ENCODE results near the gene VPS35L. TPM values are rescaled to one million over a fixed set of nuclear protein-coding genes. Genes with fewer than 3 reads are reported as not detected.

Gene VPS35L
- total RNA-seq, 2 donors from 2014 or later: 27.0 to 28.3 TPM

DNA sequence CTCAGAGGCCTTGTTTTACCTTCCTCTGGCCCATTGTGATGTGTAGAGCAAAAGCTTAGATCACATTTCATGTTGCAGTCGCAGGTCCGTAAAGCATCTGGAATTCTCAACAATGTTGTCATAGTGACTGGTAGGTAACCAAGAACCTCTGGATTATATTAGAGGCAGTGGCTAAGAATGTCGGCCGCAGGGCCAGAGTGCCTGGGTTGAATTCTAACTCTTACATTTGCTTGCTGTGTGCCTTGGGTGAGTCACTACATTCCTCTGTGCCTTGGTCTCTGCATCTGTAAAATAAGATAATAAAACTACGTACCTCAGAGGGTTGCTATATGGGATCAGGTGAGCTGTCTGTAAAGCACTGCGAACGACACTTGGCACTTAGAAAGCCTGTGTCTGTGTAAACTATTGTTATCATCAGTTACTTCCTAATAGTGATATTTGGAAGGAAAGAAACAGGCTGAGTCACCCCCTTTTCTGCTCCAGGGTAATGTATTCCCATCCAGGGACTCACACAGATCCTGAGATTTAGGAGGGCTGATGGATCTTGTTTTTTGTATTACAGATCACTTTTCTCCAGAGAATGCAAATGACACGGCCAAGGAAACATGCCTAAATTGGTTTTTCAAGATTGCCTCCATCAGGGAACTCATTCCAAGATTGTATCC lies 52.2 kb downstream of the VPS35L start:
- H3K4me3 ChIP-seq: no peak overlapping the region
- H3K27ac ChIP-seq: no peak overlapping the region
- H3K36me3 ChIP-seq: peaks cover 31% of the 10 kb centered on the region
- DNase-seq (ENCODE audit: low spot score): no peak
- TF ChIP-seq, protein P1, sequence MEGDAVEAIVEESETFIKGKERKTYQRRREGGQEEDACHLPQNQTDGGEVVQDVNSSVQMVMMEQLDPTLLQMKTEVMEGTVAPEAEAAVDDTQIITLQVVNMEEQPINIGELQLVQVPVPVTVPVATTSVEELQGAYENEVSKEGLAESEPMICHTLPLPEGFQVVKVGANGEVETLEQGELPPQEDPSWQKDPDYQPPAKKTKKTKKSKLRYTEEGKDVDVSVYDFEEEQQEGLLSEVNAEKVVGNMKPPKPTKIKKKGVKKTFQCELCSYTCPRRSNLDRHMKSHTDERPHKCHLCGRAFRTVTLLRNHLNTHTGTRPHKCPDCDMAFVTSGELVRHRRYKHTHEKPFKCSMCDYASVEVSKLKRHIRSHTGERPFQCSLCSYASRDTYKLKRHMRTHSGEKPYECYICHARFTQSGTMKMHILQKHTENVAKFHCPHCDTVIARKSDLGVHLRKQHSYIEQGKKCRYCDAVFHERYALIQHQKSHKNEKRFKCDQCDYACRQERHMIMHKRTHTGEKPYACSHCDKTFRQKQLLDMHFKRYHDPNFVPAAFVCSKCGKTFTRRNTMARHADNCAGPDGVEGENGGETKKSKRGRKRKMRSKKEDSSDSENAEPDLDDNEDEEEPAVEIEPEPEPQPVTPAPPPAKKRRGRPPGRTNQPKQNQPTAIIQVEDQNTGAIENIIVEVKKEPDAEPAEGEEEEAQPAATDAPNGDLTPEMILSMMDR (IDR thresholded peaks at IDR 0.05): no peak
- H3K9me3 ChIP-seq: no peaks in the 10 kb centered on the region
- H3K27me3 ChIP-seq: no peaks in the 10 kb centered on the region
- H3K4me1 ChIP-seq: no peaks in the 10 kb centered on the region

DNA sequence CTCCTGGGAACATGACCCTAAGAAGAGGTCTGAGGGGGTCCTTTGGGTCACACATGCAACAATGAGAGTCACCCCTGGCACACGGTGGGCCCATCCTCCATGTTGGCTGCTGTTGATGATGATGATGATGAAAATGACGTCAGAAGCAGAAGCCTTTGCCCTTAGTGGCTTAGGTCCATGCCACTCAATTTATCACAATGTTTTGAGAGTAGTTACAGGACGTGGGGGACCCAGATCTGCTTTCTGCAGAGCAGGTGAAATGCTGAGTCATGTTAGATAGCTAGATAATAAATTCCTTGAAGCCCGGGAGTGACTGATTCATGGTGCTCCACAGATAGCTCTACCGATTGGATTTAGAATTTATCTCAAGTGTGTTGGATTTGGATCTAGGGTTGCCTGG lies 53.9 kb downstream of the VPS35L start:
- TF ChIP-seq, protein P1 (IDR thresholded peaks at IDR 0.05): no peak
- H3K9me3 ChIP-seq: no peaks in the 10 kb centered on the region
- H3K4me1 ChIP-seq: no peaks in the 10 kb centered on the region
- no peaks in the 10 kb centered on the region for H3K27me3 ChIP-seq
- no peak for DNase-seq (ENCODE audit: low spot score)
- no peak overlapping the region for H3K4me3 ChIP-seq
- H3K36me3 ChIP-seq: peaks cover 38% of the 10 kb centered on the region
- H3K27ac ChIP-seq: no peak overlapping the region

DNA sequence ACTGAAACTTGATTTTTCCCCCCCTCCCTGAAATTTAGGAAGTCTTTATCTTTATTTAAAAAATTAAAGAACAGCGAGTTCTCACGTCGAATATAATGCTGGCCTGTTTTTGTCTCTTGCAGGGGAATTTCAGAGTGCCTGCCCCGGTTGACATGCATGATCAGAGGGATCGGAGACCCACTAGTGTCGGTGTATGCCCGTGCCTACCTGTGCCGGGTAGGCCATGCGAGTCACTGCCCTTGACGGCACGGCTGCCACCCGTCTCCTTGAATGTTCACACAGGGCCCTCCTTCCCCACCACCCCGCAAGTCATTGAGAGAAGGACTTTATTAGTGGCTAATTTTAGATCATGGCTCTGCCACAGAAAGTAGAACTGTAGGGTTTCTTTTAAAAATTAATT lies 54.7 kb downstream of the VPS35L start:
- Histone ChIP-seq H3K4me1 (no peaks in the 10 kb centered on the region), H3K36me3 (peaks cover 38% of the 10 kb centered on the region), H3K9me3 (no peaks in the 10 kb centered on the region), H3K27me3 (no peaks in the 10 kb centered on the region), H3K27ac (no peak overlapping the region), H3K4me3 (no peak overlapping the region)
- DNase-seq (ENCODE audit: low spot score): no peak
- TF ChIP-seq, protein P1 (IDR thresholded peaks at IDR 0.05): no peak

DNA sequence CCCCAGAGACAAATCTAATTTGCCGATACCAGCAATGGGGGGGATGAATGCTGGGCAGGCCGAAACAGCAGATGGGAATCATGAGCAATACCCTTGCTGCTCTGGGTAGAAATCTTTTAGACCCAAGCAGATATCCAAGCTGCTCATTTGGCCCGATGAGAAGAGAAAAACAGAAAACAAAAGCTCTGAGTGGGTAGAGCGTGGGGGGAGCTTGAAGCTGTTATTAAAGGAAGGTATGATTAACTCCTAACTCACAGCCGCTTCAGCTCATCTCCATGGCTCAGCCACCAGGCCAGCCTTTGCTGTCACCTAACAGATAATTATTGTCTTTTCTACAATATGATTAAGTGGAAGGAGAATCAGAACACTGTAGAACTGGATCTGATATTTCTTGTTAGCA lies 58.3 kb downstream of the VPS35L start:
- DNase-seq (ENCODE audit: low spot score): no peak
- H3K27me3 ChIP-seq: no peaks in the 10 kb centered on the region
- TF ChIP-seq, protein P1 (IDR thresholded peaks at IDR 0.05): no peak
- no peak overlapping the region for H3K4me3 ChIP-seq
- peaks cover 49% of the 10 kb centered on the region for H3K36me3 ChIP-seq
- no peaks in the 10 kb centered on the region for H3K9me3 ChIP-seq
- H3K4me1 ChIP-seq: no peaks in the 10 kb centered on the region
- H3K27ac ChIP-seq: no peak overlapping the region

DNA sequence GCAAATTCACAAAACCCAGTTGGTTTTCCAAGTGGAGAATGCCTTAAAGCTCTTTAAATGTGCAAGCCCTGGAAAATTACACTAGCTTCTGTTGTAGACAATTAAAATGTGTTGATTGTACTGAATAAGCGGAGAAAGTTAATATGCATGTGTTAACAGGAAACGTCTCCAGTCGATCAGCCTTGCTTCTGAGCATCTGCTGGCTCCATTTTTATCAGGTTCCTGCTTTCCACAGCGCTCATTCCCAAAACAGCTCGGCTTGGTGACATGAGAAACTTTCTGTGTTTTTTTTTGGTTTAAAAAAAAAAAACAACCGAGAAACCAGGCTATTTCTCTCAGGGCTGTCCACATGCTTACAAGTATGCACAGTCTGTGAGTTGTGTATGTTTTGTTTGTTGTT lies 60.7 kb downstream of the VPS35L start:
- H3K9me3 ChIP-seq: no peaks in the 10 kb centered on the region
- no peak overlapping the region for H3K27ac ChIP-seq
- H3K4me3 ChIP-seq: no peak overlapping the region
- no peak for DNase-seq (ENCODE audit: low spot score)
- TF ChIP-seq, protein P1 (IDR thresholded peaks at IDR 0.05): no peak
- no peaks in the 10 kb centered on the region for H3K4me1 ChIP-seq
- no peaks in the 10 kb centered on the region for H3K27me3 ChIP-seq
- H3K36me3 ChIP-seq: peaks cover 33% of the 10 kb centered on the region

DNA sequence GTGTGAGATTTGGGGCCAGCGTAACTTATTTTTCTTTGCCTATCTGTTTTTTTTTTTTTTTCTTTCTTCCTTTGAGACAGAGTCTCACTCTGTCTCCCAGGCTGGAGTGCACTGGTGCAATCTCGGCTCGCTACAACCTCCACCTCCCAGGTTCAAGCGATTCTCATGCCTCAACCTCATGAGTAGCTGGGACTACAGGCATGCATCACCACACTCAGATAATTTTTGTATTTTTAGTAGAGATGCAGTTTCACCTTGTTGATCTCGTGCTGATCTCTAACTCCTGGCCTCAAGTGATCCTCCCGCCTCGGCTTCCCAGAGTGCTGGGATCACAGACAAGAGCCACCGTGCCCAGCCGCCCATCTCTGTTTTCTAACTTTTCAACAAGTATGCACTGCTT lies 63.4 kb downstream of the VPS35L start:
- Histone ChIP-seq H3K27ac (no peak overlapping the region), H3K4me3 (no peak overlapping the region), H3K9me3 (no peaks in the 10 kb centered on the region), H3K36me3 (peaks cover 10% of the 10 kb centered on the region), H3K4me1 (no peaks in the 10 kb centered on the region), H3K27me3 (no peaks in the 10 kb centered on the region)
- DNase-seq (ENCODE audit: low spot score): no peak
- TF ChIP-seq, protein P1 (IDR thresholded peaks at IDR 0.05): no peak

Measured in right atrium auricular region (tissue), 2 donors.